GM19238 (cell line): ENCODE data around the gene FSIP2.

Source experiments
- DNase-seq: peaks from one replicate; pipeline ENCODE4 v3.0.0; 2011; ENCODE audit warnings: low spot score; ENCODE audit not compliant: insufficient read length

Gene FSIP2, protein sequence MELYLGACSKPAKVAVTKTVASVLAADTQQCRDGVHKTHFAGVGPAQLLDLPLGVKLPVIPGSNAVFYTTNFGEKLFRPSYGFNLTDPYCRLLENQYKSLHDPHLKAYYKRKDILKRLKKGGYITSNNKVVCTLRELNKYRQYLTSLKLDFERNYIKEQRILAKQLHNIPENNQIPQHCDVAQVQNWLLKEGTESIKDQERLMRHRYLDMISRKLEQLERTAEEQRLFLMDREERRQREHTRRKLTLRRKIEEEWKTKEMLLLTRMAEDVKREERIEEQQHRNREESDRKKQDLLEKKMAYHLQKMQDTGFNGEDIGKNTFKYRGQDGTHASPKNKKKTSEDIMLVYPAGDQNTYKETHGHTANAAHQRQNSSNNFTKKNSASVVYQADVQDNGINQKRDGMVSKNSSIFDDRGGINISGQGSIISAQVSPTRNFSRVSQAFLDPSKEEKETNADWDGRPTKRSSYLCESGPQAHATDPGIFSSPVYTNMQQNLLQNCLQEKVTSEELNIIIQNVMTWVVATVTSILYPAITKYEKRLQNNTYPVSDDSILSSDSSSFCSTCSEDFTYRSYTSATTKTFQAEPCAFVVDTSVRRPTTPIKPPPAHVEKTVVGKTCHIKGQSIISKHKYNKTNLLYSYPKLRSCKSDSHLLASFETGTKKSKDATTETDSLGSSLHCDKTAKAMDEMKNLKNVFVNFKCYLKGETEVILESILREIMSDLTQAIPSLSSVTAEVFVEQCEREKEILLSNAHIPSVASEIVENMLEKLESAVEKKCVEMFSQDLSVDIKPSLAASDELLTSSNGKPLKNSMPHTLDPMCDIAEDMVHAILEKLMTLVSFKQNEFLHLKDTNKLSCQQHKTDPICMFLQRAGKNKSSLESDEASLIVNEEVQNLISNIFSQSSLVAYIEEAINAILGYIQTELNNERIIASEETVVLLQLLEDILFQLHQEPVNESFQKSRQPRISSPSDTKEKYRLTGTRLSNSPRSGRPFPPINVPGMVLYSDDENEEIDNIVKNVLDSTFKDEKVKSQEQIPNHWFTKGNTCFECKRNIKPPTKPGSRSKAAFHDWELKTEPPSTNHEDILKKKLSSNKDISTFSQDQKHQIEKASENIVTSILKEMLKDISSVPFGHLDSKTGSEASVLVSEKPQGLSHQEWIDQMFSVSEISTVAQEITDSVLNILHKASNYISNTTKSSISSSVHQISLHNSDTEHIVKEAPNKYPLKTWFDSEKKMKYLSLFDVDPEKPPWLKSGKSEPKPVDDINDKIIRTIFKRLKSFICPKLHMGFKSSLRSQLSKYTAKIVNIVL (N-terminal part only)

DNA sequence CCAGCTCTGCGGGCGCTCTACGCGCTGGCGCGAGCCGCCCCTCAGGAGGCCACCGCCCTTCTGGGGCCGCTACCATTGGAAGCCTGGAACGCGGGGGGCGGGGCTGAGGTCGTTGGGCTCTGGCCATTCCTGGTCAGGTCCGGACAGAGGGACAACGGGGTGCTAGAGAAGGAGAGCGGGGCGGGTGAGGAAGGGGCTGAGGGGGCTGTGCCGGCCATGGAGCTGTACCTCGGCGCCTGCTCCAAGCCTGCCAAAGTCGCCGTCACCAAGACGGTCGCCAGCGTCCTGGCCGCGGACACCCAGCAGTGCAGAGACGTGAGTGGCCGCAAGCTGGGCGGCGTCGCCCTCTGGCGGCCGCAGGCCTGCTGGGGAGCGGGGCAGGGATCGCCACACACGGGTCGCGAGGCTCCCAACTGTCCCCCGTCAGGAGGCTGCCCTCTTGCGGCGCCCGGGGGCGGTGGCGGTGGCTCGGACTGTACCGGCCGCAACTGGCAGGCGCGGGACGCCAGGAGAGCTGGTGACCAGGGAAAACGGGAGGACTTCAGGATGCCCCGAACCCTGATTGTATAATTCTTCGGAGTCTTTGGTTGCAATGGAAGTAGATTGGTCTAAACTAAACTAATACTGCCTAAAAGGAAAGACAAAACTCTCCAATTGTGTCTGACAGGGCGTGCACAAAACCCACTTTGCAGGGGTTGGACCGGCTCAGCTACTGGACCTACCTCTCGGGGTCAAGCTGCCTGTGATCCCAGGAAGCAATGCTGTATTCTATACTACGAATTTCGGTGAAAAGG is at the start of gene FSIP2:
Gene FSIP2 (plus strand): TSS at position 126 of the 794 bp plus-strand sequence. CDS start 91 bp downstream, at position 217.
- peak; percentile 37 for DNase-seq

DNA sequence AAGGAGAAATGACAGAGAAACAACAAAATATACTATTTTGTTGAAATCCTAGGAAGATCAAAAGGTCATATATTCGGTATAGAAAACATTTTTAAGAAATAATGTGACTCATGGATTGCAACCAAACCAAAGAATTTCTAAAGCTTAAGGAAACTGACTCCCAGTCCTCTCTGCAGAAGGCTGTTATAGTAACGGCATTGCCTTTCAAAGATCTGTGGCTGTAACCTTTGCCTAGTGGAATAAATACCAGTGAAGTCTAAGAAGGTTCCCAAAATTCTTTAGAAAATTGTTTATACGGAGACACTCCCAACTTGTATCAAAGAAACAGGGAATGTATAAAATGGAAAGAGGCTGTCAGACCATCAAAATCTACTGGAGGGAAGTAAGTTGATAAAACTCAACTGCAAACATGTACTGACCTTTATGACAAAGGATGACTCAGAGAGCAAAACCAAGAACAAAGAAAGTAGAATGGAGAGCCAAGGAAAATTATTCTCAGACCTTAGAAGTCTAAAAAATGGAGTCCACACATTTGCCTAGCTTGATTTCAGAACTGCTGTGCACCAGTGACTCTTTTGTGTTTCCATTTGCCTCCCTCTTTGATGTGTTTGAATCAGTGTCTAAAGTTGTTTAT is 48.6 kb upstream of the FSIP2 start:
- DNase-seq, result no peak

DNA sequence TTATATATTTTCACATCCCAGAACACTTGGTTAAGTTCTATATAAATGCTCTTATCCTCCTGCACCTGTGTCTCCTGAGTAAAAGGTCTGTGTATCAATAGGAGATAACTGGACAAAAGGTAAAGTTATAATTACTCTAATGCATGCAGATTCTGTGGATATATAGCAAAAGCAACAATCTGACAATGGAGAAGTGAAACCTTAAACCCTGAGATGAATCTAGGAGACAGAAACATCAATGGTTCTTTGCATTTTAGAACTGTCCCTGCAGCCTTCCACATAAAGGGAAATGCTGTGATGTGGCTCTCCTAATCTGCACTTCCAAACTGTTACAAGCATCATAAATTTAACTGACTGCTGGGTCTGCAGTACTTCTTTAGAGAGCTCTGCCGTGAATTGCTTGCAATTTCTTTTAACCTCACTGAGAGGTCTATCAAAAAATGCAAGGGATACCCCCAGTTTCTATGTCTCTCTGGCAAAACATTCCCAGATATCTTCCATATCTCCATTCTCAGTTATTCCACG is 42.8 kb upstream of the FSIP2 start:
- DNase-seq, result no peak

DNA sequence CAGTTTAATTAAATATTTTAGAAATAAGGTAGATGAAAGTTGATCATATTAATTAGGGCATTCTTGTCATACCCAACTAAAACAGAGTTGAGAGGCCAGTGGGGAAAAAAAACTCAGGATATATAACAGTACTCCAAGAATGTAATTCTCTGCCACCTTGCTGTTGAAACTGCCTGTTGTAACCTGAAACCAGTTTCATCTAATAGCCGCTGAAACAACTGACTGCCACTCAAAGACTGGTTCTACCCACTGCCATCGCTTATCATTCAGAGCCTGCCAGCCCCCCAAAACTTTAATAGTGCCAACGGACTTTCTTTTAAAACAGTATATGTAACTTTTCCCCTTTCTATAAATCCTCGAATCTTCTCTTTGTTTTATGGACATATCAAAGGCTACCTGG is 37.7 kb upstream of the FSIP2 start:
- DNase-seq, result no peak

DNA sequence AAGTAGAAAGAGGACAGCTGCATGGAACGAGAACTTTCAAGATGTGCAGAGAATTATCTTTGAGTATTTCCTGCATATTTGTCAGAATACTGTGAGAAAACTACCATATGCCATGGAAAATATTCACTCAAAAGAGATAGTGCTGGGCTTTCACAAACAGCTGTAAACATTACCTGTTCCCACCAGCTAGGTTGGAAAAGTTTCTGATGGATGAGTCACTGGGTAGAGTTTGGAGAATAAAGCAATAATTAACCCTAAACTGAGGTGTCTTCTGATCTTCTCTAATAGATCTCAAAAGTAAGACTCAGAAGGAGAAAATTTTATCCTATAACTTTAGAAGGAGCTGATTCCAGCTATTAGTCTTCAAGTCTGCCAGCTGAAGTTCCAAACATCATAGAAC is 3.9 kb upstream of the FSIP2 start:
- no peak for DNase-seq

DNA sequence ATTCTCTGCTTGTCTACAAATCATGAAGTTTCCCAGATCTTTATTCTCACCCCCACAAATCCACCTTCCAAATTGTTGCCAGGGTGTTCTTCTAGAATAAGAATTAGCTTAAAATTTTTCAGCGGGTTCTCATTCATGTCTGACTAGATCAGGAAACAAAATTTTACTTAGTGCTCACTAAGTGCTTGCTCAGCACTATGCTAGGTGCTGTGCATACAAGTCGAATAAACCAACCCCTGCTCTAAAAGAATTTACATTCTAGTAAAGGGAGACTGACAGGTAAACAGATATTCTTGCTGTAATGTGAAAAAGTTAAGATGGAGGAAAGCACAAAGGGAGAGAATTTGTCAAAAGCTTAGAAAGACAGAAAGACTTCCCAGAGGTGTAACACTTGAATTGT is 2.4 kb upstream of the FSIP2 start:
- DNase-seq, result no peak

DNA sequence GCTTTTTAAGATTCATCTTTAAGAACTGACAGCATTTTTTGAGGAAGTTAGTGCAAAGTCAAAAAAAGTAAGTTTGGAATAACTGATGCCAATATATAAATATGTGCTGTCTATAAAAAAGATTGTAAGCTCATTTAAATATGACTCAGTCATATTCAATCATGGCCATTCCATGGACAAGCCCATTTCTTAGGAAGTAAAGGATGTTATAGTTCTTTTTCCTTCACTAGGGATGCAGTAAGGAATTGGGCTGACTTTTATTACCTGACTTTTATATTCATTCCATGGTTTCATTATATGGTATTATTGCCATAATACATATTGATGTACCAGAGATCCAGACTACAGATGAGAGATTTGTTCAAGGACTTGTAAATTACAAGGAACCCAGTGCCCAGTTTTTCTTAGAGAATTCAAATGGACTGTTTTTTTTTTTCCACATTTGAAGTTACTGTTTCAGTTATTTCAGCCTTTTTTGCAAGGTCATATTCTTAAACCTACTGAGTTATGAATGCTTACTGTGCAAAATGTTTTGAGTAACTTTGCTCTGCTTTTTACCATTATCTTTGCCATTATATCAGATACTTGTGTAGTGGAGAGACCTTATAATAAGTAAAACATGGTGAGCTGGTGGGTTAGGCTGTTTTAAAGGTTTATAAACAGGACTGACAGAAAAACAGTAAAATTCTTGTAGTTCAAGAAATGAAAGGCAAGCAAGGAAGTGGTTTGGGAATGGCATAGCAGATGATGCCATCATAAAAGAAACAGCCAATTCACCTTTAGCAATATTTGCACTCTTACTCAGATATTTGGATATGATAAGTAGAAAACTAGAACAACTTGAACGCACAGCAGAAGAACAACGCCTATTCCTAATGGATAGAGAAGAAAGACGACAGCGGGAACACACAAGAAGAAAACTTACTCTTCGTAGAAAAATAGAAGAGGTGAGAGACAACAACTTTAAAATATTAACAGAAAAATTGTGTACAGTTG is 7.6 kb downstream of the FSIP2 start:
- no peak for DNase-seq

DNA sequence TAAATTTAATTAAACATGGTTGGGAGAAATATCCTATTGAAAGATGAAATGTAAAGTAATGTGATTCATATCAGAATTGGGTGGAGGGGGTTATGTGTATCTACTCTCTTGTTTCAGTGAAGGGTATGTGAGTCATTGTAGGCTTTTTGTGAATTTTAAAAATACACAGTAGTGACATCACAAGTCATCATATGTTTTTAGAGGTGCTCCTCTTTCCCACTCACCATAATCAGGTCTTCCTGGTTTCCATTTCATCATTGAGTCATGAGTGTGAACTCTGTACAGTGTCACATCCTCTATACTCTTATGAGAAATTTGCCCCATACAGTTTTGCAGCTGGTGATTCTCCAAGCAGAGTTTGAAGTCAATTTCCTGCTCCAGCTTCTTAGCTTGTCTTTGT is 18.8 kb downstream of the FSIP2 start:
- DNase-seq, result no peak

DNA sequence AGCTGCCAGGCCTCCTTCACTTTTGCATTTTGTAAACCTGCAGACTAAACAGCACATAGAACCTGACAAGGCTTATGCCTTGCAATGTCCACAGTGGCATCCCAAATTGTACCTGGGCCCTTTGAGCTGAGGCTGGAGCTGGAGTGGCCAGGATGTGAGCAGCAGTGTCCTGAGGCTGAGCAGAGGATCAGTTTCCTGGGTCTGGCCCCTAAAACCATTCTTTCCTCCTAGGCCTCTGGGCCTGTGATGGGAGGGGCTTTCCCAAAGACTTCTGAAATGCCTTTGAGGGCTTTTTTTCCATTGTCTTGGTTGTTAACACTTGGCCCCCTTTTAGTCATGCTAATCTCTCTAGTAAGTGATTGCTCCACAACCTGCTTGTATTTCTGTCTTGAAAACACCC is 32.8 kb downstream of the FSIP2 start:
- no peak for DNase-seq

DNA sequence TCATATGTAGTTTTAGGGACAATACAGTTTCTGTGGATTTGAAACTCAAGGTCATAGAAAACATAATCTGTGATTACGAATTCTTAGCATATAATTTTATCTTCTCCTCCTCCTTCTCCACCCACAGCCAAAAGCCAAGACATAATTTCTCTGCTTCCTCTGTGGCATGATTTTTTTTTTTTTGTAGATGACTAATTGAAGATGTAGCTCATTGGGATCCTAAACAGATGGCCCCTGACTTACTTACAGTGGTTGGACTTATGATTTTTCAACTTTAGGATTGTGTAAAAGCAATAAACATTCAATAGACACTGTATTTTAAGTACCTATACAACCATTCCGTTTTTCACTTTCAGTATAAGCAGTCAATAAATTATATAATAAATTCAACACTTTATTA is 42.3 kb downstream of the FSIP2 start:
- no peak for DNase-seq

DNA sequence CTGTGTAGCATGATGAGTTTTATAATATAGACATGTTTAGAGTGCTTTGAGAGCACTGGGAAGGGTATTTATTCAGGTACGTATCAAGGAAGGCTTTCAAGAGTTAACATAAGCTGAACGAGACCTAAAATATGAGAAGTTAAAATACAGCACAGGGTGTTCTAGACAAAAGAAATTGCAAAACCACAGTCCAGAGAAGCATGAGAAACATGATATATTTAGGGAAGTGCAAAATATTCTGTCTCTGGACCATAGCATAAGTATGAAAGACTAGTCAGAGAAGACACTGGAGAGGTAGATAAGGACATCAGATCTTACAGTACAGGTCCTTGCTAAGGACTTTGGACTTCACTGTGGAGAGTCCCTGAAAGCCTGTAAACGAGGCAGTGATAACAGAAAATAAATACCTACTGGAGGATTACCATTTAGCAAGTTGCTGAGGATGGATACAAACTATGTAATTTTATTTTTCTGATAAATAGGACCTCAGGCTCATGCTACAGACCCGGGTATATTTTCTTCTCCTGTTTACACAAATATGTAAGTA is 43.7 kb downstream of the FSIP2 start:
- no peak for DNase-seq

DNA sequence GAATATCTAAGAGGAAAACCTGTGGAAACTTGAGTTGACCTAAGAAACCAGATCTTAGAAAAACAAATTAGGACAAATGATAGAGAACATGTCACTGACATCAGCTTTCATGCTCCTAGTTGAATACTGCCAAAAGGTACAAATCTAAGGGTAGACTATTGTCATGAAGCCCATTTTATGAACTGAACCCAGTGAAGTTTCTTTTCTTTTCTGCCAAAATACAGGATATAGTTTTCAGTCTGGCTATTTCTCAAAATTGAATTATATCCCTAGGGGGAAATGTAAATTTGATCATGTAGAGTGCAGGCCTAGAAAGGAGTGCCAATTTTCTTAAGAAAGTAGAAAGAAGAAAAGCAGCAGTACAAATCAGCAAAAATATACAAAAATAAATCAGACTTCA is 46.6 kb downstream of the FSIP2 start:
- DNase-seq, result no peak

DNA sequence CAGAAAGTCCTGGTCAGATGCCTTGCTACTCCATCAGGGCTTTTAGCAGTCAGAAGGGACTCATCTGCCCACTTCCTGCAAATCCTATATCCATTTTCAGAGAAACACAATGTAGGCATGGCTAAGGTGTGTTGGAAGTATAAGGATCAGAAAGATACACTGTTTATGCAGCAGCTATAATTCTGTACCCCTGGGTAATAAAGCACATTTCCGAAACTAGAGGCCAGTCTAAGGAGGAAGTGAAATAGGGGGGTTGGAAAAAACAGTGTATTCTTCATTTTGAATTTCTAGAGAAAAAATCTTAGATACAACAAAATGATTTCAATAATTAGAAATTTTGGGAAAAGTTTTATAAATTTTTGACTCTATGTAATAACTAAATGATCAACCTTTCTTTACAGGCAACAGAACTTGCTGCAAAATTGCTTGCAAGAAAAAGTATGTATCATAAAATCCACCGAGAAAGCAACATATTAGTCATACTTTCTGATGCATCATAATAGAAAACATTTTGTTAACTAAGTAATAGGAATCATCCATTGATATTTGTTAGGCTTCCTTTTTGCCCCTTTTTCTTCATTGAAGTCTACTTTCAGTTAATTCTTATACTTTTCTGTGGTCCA is 47.4 kb downstream of the FSIP2 start:
- DNase-seq, result no peak

DNA sequence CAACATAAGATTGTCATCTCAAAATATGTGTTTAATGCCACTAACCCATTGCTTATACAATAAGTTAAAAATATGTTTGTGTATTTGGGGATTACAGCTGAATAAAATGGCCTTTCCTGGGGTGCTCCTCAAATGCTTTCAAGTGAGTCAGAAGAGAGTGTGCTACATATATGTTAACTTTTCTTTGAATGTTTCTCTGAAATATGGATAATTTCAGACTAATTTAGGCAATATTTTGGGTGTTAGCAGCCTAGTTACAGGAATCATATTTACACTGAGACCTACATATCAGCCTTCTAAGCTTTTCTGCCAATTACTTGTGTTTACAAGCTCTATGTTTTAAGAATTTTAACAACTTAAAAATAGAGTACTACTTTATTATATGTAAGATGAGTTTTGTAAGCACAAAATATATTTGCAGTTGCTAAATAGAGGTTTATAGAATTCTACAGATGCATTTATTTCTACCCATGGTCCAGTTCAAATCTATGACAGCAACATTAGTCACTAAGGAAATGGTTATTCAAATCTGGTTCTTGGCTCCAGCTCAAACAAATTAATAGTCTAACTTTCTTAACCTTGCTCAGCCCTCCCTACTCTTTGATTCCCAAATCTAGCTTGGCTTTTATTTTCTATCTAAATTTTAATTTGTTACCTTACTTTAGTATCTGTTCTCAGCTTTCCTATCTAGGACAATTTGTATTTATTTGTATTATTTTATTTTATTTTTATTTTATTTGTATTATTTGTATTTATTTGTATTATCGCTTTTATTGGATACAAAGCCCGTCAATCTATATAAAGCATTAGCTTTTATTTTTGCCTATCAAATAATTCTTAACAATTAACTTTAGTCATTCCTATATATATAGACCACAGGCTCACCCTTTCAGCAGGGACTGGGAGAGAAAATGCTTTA is 48.9 kb downstream of the FSIP2 start:
- DNase-seq, result no peak

DNA sequence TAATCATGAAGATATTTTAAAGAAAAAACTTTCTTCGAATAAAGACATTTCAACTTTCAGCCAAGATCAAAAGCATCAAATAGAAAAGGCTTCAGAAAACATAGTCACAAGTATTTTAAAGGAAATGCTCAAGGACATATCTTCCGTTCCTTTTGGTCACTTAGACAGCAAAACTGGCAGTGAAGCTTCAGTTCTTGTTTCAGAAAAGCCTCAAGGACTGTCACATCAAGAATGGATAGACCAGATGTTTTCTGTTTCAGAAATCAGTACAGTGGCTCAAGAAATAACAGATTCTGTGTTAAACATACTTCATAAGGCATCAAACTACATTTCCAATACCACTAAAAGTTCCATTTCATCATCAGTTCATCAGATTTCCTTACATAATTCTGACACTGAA is 51.8 kb downstream of the FSIP2 start:
- no peak for DNase-seq

DNA sequence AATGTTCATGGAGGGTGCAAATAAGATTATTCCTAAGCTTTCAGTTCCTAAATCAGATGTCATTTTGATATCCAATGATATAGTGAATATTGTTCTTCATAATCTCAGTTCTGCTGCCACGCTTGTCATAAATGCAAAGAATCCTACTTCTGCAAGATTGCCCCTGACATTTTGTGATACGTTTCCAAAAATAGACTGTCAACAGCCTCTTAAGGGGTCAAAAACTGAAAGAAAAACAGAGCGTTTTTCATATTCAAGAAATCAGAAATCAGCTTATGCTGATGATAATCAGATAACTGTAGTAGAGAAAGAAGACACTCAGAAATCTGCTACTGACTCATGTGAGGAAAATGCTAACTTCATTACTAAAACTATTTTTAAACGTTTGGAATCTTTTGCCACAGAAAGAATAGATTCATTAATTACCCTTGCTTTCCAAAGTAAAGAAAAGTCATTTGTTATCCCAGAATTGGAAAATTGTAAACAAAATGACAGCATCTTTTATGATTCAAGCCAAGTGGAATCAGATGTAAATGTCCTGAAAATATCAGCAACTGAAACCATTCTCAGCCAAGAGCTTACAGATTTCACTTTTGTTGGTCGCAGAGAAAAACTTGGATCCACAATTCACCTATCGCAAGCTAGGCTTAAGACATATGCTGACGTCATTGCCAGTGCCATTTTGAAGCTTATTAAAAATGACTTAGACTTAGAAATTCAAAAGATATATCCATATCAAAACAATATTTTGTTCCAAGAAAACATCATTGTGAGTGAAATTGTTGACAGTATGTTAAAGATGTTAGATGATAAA is 55.1 kb downstream of the FSIP2 start:
- no peak for DNase-seq
